Stimulated activated naive CD4-positive, alpha-beta T cell treated with Interleukin-2 at 50 U/mL for 16 hours (primary cell): Measurements from ENCODE around the gene EIF2S2.

Experiments
- DNase-seq: peaks from one replicate; lab custom pipeline; 2025; lab: John Stamatoyannopoulos, UW

The EIF2S2 gene

DNA sequence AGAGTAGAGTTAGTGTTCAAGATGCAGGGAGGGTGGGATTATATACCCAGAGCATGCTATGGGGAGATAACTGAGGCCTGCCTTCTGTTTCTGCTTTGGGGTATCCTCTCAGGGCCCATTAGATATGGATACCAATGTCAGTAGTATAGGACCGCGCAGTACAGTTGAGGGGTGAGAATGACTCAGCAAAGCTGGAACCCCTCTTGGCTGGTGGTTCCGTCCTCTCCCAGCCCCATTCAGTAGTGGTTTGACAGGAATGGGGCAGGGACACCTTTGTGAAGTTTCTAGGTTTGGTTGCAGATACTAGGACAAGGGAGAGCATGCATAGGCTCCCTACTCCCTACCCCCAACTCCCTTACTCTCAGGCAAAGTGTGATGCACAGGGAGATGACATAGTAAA is 47.8 kb downstream of the EIF2S2 start:
- no peak for DNase-seq

- DNase-seq: no peak
Observed at GRCh38 chr20:34062570-34063482, 49.2 kb downstream of the EIF2S2 start.

DNA sequence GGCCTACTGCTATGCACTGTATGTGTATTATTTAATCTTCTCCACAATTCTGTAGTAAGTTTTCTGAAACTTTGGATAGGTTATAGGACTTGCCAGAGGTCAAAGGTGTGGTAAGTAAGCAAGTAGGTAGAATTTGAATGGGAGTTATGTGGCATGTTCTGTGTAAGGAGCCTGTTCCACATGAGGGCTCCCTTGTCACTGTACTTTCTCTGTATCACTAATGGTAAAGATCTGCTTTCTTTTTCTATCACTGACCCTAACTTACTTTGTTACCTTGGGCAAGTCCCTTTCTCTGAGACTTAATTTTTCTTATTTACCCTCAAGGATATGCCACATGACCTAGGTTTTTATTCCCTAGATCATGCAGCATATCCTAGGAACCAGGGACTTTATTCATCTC is 50.3 kb downstream of the EIF2S2 start:
- DNase-seq: no peak

- no peak for DNase-seq
Observed at GRCh38 chr20:34060970-34061369, 51.1 kb downstream of the EIF2S2 start.

DNA sequence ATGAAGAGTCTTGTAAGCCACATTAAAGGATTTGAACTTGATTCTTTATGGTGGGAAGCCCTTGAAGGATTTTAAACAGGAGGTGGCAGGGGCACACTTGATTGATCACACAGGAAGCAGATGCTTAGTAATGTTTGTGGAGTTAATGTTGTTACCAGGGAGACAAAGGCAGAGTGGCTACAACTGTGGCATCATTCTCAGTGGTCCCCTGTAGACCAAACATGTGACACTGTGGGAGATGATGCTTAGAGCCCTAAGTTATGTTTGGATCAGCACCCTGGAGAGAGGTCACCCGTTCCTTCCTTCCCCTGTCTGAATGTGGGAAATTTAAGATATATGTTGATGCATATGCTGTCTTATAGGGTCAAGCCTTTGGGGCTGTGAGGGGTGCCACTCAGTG is 53.2 kb downstream of the EIF2S2 start:
- DNase-seq: no peak

GRCh38 chr20:34055290-34055689 is 56.8 kb downstream of the EIF2S2 start:
- no peak for DNase-seq

GRCh38 chr20:34052414-34052813 is 59.6 kb downstream of the EIF2S2 start:
- no peak for DNase-seq

- DNase-seq: no peak
Observed at GRCh38 chr20:34049897-34050695, 61.9 kb downstream of the EIF2S2 start.

GRCh38 chr20:34049389-34049788 is 62.7 kb downstream of the EIF2S2 start:
- DNase-seq: no peak

GRCh38 chr20:34047917-34048316 is 64.1 kb downstream of the EIF2S2 start:
- DNase-seq: no peak

GRCh38 chr20:34047010-34047687 is 64.9 kb downstream of the EIF2S2 start:
- DNase-seq: no peak

GRCh38 chr20:34045930-34046725 is 65.9 kb downstream of the EIF2S2 start:
- no peak for DNase-seq

- DNase-seq: no peak
Observed at GRCh38 chr20:34045294-34045693, 66.7 kb downstream of the EIF2S2 start.

GRCh38 chr20:34043025-34043424 is 69.0 kb downstream of the EIF2S2 start:
- no peak for DNase-seq

GRCh38 chr20:34042262-34042661 is 69.8 kb downstream of the EIF2S2 start:
- no peak for DNase-seq

DNA sequence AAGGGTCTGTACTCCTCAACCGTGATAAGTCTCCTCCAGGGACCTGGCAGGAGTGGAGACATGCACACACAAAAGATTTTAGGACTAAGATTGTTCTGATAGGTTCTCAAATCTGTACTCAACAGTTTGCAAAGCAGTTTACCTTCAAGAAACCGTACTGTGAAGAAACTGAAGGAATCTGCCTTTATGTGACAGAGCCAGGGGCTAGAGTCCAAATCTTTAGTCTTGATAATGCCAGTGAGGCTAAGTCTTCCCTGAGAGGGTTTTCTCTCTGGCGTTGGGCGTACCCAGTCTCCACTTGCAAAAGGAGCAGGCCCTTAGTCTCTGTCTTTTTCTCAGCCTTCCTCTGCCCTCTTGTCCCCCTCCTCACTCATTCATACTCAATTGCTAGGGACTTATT is 70.8 kb downstream of the EIF2S2 start:
- DNase-seq: no peak

- no peak for DNase-seq
Observed at GRCh38 chr20:34040300-34040995, 71.6 kb downstream of the EIF2S2 start.
